Caco-2 (cell line): ENCODE results near the gene ZNF597. TPM values are rescaled to one million over a fixed set of nuclear protein-coding genes. Genes with fewer than 3 reads are reported as not detected.
"Not testable (repeated sequence)": the region's sequence is repeated elsewhere in the genome, so short reads cannot be mapped to it uniquely, and the experiment has no call there.

Source experiments
- BruUV-seq: library from RNA; stranded (reverse); fragments of 400-500 nt; replicated peaks from 2 replicates; lab custom pipeline; 2021; lab: Mats Ljungman, UMichigan
- CTCF ChIA-PET: fragments of 300-600 bp; sonication (Branson Sonifier 250); formaldehyde crosslinking; loops from one replicate; lab custom pipeline; 2022; ENCODE audit warnings: antibody characterized with exemption; lab: Charles Lee
- POLR2A ChIA-PET: fragments of 300-600 bp; sonication (Branson Sonifier 250); formaldehyde crosslinking; loops from one replicate; lab custom pipeline; 2022; ENCODE audit warnings: antibody characterized with exemption; lab: Charles Lee
- DNase-seq, 2 experiments: peaks; one replicate each; pipeline versions ENCODE4 v3.0.0 to v3.0.0-alpha.2; 2020 to 2022
- H3K27me3 ChIP-seq: replicated peaks from 2 replicates; pipeline ENCODE4 v1.6.0; 2011; ENCODE audit warnings: low read length; ENCODE audit not compliant: control insufficient read depth, insufficient read depth
- H3K36me3 ChIP-seq: 2 replicates; pipeline ENCODE4 v1.5.1; 2011; ENCODE audit warnings: low read length; ENCODE audit not compliant: control insufficient read depth, insufficient read depth
- H3K4me1 ChIP-seq: fragments of 250-450 bp; sonication (Bioruptor Pico); 2 replicates; pipeline ENCODE4 v1.5.1; 2020; ENCODE audit warnings: mild to moderate bottlenecking
- H3K4me3 ChIP-seq: 2 replicates; pipeline ENCODE4 v1.5.1; 2011; ENCODE audit warnings: low read depth, mild to moderate bottlenecking, control low read depth, low read length
- H3K9me3 ChIP-seq: fragments of 250-450 bp; sonication (Bioruptor Pico); 2 replicates; pipeline ENCODE4 v1.5.1; 2020; ENCODE audit warnings: mild to moderate bottlenecking, moderate library complexity
- H3K27ac Mint-ChIP-seq: one replicate; pipeline ENCODE4 v1.8.0; 2022; ENCODE audit warnings: mixed read lengths; ENCODE audit not compliant: unreplicated experiment
- H3K27me3 Mint-ChIP-seq: one replicate; pipeline ENCODE4 v1.8.0; 2022; ENCODE audit warnings: mixed read lengths; ENCODE audit not compliant: insufficient read depth, unreplicated experiment
- H3K36me3 Mint-ChIP-seq: one replicate; pipeline ENCODE4 v1.8.0; 2022; ENCODE audit warnings: mild to moderate bottlenecking, mixed read lengths; ENCODE audit not compliant: insufficient read depth, unreplicated experiment
- H3K4me1 Mint-ChIP-seq: one replicate; pipeline ENCODE4 v1.8.0; 2022; ENCODE audit warnings: low read depth, mixed read lengths; ENCODE audit not compliant: unreplicated experiment
- H3K4me3 Mint-ChIP-seq: one replicate; pipeline ENCODE4 v1.8.0; 2022; ENCODE audit warnings: mild to moderate bottlenecking, moderate library complexity, mixed read lengths; ENCODE audit not compliant: unreplicated experiment
- H3K9me3 Mint-ChIP-seq: one replicate; pipeline ENCODE4 v1.8.0; 2022; ENCODE audit warnings: mixed read lengths; ENCODE audit not compliant: unreplicated experiment
- intact Hi-C: fragments of 100-400 bp; cut with micrococcal nuclease; formaldehyde crosslinking; loops from one replicate; pipeline ENCODE4 v1.10.0; 2022; ENCODE audit not compliant: unreplicated experiment
- total RNA-seq: library from RNA; stranded (reverse); gene quantifications from 2 replicates; pipeline ENCODE4 v1.2.3, GENCODE V29; 2022
- TF ChIP-seq, protein P1 (sequence below), 2 experiments: fragments of 200-600 bp in 1 of 2; IDR thresholded peaks; 1 replicate in 1 of 2; 2 replicates in 1 of 2; pipeline versions ENCODE4 v1.5.1 to v1.8.0; 2011 to 2022; ENCODE audit warnings: antibody characterized with exemption in 1 of 2, control low read depth in 1 of 2, inconsistent platforms in 1 of 2, low read depth in 1 of 2, low read length in 1 of 2, mild to moderate bottlenecking in 1 of 2, moderate library complexity in 1 of 2; ENCODE audit not compliant: insufficient read depth in 1 of 2, severe bottlenecking in 1 of 2, unreplicated experiment in 1 of 2

Gene ZNF597
- total RNA-seq, 1 experiment from 2014 or later: 3.8 TPM

DNA sequence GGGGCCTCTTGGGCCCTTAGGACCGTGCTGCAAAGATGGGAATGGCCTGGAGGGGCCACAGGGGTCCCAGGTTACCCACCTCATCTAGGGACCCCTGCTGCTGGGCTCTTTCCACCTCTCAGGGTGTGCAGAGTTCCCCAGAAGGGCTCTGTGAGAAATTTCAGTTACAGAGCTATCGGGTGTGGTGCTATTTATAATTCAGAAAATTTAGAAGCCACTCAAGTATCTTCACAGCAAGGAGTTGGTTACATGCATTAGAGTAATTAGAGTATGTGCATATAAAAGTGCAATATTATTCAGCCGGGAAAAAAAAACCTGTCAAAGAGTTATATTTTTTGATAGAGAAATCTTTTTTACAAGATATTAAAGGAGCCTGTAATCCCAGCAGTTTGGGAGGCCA is 33.1 kb upstream of the ZNF597 start:
- Mint-ChIP-seq H3K27me3 (no peaks in the 10 kb centered on the region), H3K36me3 (peaks cover 72% of the 10 kb centered on the region), H3K4me1 (peaks cover 5% of the 10 kb centered on the region), H3K27ac (no peak overlapping the region), H3K9me3 (no peaks in the 10 kb centered on the region), H3K4me3 (no peak overlapping the region)
- ChIA-PET POLR2A (no interaction called here), CTCF (no interaction called here)
- Histone ChIP-seq H3K36me3 (no peaks in the 10 kb centered on the region), H3K4me3 (no peak overlapping the region), H3K4me1 (no peaks in the 10 kb centered on the region), H3K27me3 (no peaks in the 10 kb centered on the region), H3K9me3 (no peaks in the 10 kb centered on the region)
- TF ChIP-seq, protein P1, sequence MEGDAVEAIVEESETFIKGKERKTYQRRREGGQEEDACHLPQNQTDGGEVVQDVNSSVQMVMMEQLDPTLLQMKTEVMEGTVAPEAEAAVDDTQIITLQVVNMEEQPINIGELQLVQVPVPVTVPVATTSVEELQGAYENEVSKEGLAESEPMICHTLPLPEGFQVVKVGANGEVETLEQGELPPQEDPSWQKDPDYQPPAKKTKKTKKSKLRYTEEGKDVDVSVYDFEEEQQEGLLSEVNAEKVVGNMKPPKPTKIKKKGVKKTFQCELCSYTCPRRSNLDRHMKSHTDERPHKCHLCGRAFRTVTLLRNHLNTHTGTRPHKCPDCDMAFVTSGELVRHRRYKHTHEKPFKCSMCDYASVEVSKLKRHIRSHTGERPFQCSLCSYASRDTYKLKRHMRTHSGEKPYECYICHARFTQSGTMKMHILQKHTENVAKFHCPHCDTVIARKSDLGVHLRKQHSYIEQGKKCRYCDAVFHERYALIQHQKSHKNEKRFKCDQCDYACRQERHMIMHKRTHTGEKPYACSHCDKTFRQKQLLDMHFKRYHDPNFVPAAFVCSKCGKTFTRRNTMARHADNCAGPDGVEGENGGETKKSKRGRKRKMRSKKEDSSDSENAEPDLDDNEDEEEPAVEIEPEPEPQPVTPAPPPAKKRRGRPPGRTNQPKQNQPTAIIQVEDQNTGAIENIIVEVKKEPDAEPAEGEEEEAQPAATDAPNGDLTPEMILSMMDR (IDR thresholded peaks at IDR 0.05; ENCODE audit: insufficient read depth in 1 of 2, low read depth in 1 of 2, low read length in 1 of 2, severe bottlenecking in 1 of 2, unreplicated experiment in 1 of 2): no peak
- intact Hi-C loops: no loop called here
- no TSS peak for BruUV-seq
- no peak for DNase-seq

DNA sequence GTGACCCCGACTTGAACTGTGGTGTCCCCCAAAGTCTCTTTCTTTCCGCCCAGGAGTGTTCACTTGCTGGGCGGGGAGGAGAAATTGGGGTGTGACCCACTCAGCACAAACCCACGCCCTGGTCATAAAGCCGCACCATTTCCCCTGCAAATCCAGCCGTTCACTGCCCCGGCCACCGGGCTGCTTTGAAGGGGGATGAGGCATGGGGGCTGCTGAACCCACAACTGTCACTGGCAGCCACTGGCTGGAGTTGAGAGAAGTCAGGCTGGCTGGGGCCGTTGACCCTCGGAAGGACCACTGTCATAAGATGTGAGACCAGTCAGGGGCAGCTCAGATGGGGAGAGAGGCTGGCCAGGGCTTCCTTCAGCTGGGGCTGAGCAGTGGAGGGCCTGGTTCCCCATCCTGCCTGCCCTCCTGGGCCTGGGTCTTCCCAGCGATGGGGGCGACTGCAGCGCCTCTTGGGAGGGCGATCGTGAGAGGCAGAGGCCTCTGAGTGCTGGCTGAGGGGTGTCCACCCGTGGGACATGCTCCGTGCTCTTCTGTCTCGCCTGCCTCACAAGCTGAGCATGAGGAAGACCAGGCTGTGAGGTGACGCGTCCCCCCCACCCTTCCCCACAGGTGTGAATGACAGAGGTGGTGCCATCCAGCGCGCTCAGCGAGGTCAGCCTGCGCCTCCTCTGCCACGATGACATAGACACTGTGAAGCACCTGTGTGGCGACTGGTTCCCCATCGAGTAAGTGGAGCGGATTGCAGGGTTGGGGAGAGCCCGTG is 32.5 kb upstream of the ZNF597 start:
- no peaks in the 10 kb centered on the region for H3K27me3 ChIP-seq
- CTCF ChIA-PET: interaction anchor here (0.5 kb wide), 1 partner anchor 13 kb away, joined by 3 read pairs; no protein-coding TSS in a partner anchor
- intact Hi-C loops: no loop called here
- H3K4me1 ChIP-seq: no peaks in the 10 kb centered on the region
- H3K27me3 Mint-ChIP-seq: no peaks in the 10 kb centered on the region
- no peaks in the 10 kb centered on the region for H3K36me3 ChIP-seq
- no peak overlapping the region for H3K4me3 ChIP-seq
- POLR2A ChIA-PET: no interaction called here
- DNase-seq: no peak
- H3K4me3 Mint-ChIP-seq: no peak overlapping the region
- BruUV-seq: no TSS peak
- no peaks in the 10 kb centered on the region for H3K9me3 ChIP-seq
- H3K36me3 Mint-ChIP-seq: peaks cover 71% of the 10 kb centered on the region
- no peaks in the 10 kb centered on the region for H3K9me3 Mint-ChIP-seq
- H3K27ac Mint-ChIP-seq: peak overlapping the region; percentile 65
- peaks cover 5% of the 10 kb centered on the region for H3K4me1 Mint-ChIP-seq
- TF ChIP-seq, protein P1 (IDR thresholded peaks at IDR 0.05; ENCODE audit: insufficient read depth in 1 of 2, low read depth in 1 of 2, low read length in 1 of 2, severe bottlenecking in 1 of 2, unreplicated experiment in 1 of 2): no peak

DNA sequence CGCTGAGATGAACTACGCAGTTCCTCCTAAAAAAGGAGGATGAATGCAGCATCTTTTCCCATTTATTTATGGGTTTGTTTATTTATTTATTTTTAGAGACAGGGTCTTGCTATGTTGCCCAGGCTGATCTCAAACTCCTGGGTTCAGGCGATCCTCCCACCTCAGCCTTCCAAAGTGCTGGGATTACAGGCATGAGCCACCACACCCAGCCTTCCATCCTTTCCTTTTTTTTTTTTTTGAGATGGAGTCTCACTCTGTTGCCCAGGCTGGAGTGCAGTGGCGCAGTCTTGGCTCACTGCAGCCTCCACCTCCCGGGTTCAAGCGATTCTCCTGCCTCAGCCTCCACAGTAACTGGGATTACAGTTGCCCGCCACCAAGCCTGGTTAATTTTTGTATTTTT is 31.6 kb upstream of the ZNF597 start:
- DNase-seq, H3K4me1 ChIP-seq, H3K4me3 ChIP-seq, POLR2A ChIA-PET, H3K36me3 ChIP-seq, H3K4me1 Mint-ChIP-seq, H3K9me3 ChIP-seq, H3K9me3 Mint-ChIP-seq, BruUV-seq, intact Hi-C loops, H3K27me3 Mint-ChIP-seq, H3K4me3 Mint-ChIP-seq, H3K27me3 ChIP-seq: not testable (repeated sequence)
- CTCF ChIA-PET: interaction anchor here (1.4 kb wide), 1 partner anchor 11 kb away, joined by 3 read pairs; no protein-coding TSS in a partner anchor
- Mint-ChIP-seq H3K27ac (peak overlapping the region; percentile 65), H3K36me3 (peaks cover 70% of the 10 kb centered on the region)
